ENCODE measurements around the gene SPA17. TPM values are rescaled to one million over a fixed set of nuclear protein-coding genes. Genes with fewer than 3 reads are reported as not detected.

SPA17 gene
- total RNA-seq, 1 donor from 2014 or later = 13.6 TPM

DNA sequence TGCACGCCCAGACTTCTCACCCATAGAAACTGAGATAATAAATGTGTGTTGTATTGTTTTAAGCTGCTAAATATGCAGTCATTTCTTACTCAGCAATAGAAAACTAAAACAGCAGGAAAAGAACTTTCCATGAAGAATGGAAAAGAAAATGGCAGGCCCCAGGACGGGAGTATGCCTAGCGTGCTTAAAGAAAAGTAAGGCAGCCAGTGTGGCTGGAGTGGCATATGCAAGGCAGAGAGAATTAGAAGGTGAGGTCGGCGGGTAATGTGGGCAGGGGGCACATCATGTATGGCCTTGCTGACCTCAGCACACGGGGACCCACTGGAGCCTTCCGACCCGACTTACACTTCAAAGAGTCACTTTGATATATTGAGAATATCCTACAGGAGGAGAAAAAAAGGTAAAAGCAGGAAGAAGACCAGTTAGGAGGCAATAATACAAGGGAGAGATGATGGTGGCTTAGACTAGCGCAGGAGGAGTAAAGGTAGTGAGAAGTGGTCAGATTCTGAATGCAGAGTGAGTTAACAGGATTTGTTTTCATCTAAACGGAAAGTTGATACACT, 30.6 kb upstream of the SPA17 start:
- peaks cover 3% of the 10 kb centered on the region for H3K4me1 Mint-ChIP-seq (ENCODE audit: low read depth)
- H3K9me3 Mint-ChIP-seq (ENCODE audit: low read depth) = no peaks in the 10 kb centered on the region
- no peak overlapping the region for H3K4me3 Mint-ChIP-seq (ENCODE audit: low read depth)
- no peak overlapping the region for H3K27ac Mint-ChIP-seq
- TF ChIP-seq, protein P1, sequence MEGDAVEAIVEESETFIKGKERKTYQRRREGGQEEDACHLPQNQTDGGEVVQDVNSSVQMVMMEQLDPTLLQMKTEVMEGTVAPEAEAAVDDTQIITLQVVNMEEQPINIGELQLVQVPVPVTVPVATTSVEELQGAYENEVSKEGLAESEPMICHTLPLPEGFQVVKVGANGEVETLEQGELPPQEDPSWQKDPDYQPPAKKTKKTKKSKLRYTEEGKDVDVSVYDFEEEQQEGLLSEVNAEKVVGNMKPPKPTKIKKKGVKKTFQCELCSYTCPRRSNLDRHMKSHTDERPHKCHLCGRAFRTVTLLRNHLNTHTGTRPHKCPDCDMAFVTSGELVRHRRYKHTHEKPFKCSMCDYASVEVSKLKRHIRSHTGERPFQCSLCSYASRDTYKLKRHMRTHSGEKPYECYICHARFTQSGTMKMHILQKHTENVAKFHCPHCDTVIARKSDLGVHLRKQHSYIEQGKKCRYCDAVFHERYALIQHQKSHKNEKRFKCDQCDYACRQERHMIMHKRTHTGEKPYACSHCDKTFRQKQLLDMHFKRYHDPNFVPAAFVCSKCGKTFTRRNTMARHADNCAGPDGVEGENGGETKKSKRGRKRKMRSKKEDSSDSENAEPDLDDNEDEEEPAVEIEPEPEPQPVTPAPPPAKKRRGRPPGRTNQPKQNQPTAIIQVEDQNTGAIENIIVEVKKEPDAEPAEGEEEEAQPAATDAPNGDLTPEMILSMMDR (IDR thresholded peaks at IDR 0.05; ENCODE audit: unreplicated experiment) = no peak
- H3K27me3 Mint-ChIP-seq = no peaks in the 10 kb centered on the region
- no peak for DNase-seq (ENCODE audit: low spot score, unreplicated experiment)
- H3K36me3 Mint-ChIP-seq (ENCODE audit: insufficient read depth) = peaks cover 2% of the 10 kb centered on the region

DNA sequence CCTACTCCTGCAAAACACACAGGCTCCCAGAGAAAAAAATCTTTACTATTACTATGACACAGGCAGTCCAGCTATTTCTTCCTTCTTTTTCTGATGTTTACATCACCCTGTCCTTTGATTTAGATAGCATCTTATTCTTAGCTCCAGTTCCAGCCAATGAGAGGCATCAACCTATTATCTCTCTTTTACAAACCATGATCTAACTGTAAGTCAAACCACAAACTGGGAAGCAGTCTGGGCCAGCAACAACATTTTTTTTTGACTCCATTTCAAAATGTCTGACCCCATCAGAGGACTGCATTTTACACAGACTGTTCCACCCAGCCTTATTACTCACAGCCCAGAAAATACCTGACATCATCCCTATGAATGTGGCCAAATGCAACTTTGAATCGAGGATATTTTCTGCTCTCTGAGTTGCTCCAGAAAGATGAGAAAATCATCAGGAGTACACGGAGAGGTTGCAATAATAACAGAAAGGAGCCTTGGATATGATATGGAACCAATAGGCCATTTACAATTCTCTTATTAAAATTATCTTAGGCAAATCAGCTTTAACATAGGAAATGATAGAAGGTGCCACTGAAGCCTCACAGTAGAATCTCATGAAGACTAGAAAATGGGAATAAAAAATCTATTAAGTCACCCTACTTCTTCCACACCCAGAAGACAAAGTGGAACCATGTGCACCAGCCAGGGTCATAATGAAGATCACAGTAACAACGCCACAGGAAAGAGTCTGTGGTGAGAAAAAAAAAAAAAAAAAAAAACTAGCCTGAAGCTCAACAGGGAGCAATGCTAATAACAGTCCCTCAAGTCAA, 29.9 kb upstream of the SPA17 start:
- no peaks in the 10 kb centered on the region for H3K36me3 Mint-ChIP-seq (ENCODE audit: insufficient read depth)

DNA sequence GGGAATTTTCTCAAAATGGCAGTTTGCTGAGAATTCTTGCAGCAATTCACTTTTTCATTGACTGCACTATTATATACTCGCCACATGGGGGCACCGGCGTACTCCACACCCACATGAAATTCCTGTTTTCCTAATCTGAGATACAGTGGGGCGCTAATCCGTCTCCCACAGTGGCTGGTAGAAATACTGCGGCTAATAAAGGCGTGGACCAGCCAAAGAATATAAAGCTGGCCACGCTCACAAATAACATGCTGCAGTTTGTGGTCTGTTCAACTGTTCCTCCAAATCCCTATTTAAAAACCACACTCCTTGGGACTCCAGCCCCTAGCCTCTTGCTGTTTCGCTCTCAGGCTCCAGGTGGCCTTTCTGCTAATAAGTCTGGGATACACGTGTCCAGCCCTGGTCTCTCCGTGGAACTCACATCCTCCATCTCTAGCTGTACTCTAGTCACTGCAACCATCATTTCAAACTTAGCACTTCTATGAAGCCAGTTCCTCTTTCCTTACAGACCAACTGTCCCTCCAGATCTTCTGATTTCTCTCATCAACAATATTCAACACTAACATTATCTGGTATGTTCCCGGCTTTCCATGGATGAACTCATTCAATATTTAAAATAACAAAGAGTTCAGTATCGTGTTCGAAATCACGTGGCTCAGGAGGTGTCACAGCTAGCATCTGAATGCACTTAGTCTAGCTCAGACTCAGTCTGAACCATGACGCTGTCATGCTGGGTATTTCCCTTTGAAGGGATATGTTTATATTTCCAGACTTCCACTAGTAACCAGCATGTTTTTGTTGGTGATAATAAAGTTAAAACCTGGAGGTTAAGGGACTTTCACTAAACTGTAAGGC, 29.1 kb upstream of the SPA17 start:
- Mint-ChIP-seq H3K9me3 (ENCODE audit: low read depth) (no peaks in the 10 kb centered on the region), H3K27me3 (no peaks in the 10 kb centered on the region), H3K36me3 (ENCODE audit: insufficient read depth) (no peaks in the 10 kb centered on the region), H3K27ac (no peak overlapping the region), H3K4me1 (ENCODE audit: low read depth) (peaks cover 3% of the 10 kb centered on the region), H3K4me3 (ENCODE audit: low read depth) (no peak overlapping the region)
- peak; percentile 33 for DNase-seq (ENCODE audit: low spot score, unreplicated experiment)
- TF ChIP-seq, protein P1 (IDR thresholded peaks at IDR 0.05; ENCODE audit: unreplicated experiment) = peak; percentile 82

More for the DNA sequence above, 29.9 kb upstream of the SPA17 start:
- DNase-seq (ENCODE audit: low spot score, unreplicated experiment) = no peak
- TF ChIP-seq, protein P1 (IDR thresholded peaks at IDR 0.05; ENCODE audit: unreplicated experiment) = no peak
- Mint-ChIP-seq H3K9me3 (ENCODE audit: low read depth) (no peaks in the 10 kb centered on the region), H3K4me3 (ENCODE audit: low read depth) (no peak overlapping the region), H3K4me1 (ENCODE audit: low read depth) (peaks cover 3% of the 10 kb centered on the region), H3K27ac (no peak overlapping the region), H3K27me3 (no peaks in the 10 kb centered on the region)

DNA sequence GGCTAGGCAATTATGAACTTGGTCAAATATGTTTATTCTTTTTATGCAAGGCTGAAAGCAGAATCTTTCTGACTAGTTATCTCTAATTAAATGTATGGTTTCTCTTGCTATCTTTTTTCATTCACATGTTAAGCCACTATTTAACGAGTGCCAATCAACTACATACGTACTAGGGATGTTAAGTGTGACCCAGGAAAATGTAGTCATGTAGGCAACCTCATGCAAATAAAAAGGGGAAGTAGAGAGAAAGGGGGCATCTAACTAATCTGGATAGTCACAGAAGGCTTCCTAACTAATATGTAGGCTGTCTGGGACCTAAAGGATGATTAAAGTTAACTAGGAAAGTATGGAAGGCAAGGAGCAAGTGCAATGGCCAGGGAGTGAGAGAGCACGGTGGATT, 27.6 kb upstream of the SPA17 start:
- H3K27me3 Mint-ChIP-seq = no peaks in the 10 kb centered on the region
- no peak for DNase-seq (ENCODE audit: low spot score, unreplicated experiment)
- H3K4me1 Mint-ChIP-seq (ENCODE audit: low read depth) = peaks cover 3% of the 10 kb centered on the region
- TF ChIP-seq, protein P1 (IDR thresholded peaks at IDR 0.05; ENCODE audit: unreplicated experiment) = no peak
- no peak overlapping the region for H3K4me3 Mint-ChIP-seq (ENCODE audit: low read depth)
- H3K36me3 Mint-ChIP-seq (ENCODE audit: insufficient read depth) = no peaks in the 10 kb centered on the region
- no peaks in the 10 kb centered on the region for H3K9me3 Mint-ChIP-seq (ENCODE audit: low read depth)
- H3K27ac Mint-ChIP-seq = no peak overlapping the region

DNA sequence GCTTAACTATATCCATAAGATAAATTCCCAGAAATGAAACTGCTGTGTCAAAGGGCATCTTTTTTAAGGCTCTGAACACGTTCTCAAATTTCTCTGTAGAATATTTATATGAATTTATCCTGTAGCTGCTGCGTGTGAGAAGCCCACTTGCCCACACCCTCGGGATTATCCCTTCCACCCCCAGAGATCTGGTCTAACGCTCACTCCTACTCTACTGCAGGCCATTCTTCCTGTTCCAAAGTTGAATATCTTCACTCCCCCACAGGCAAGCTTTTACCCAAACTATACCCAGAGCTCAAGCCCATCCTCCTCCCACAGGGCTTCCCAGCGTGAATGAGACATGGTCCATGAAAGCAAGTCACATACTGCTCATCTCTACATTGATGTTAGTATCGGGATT, 25.1 kb upstream of the SPA17 start:
- H3K4me3 Mint-ChIP-seq (ENCODE audit: low read depth) = no peak overlapping the region
- no peaks in the 10 kb centered on the region for H3K9me3 Mint-ChIP-seq (ENCODE audit: low read depth)
- H3K27me3 Mint-ChIP-seq = peaks cover 4% of the 10 kb centered on the region
- H3K27ac Mint-ChIP-seq = no peak overlapping the region
- H3K4me1 Mint-ChIP-seq (ENCODE audit: low read depth) = peaks cover 3% of the 10 kb centered on the region
- TF ChIP-seq, protein P1 (IDR thresholded peaks at IDR 0.05; ENCODE audit: unreplicated experiment) = no peak
- H3K36me3 Mint-ChIP-seq (ENCODE audit: insufficient read depth) = peaks cover 2% of the 10 kb centered on the region
- no peak for DNase-seq (ENCODE audit: low spot score, unreplicated experiment)

All from progenitor cell of endocrine pancreas (in vitro differentiated cells).